ENCODE results near the gene DENND1B. TPM values are rescaled to one million over a fixed set of nuclear protein-coding genes. Genes with fewer than 3 reads are reported as not detected.
"Not testable (repeated sequence)": the region's sequence is repeated elsewhere in the genome, so short reads cannot be mapped to it uniquely, and the experiment has no call there.

Gene DENND1B
- total and polyA plus RNA-seq, 2 donors (not counting 1 experiment from before 2014, with no cell fraction given): 4.3 to 25.4 TPM

- H3K4me2 ChIP-seq (replicated peaks; ENCODE audit: low read depth, low read length, poor library complexity, severe bottlenecking); H3K36me3 ChIP-seq (replicated peaks in 1 of 2; ENCODE audit: control extremely low read depth in 1 of 2, control insufficient read depth in 1 of 2, extremely low read depth in 1 of 2, insufficient read depth in 2 of 2, low read length in 1 of 2); CTCF ChIA-PET; H3K4me1 ChIP-seq (ENCODE audit: control insufficient read depth in 2 of 2, insufficient read depth in 2 of 2, low read length in 2 of 2); H3K4me1 Mint-ChIP-seq; H3K4me3 ChIP-seq (ENCODE audit: control extremely low read depth in 1 of 5, extremely low read depth in 1 of 5, insufficient read depth in 1 of 5, low read depth in 2 of 5, low read length in 4 of 5); H3K4me3 Mint-ChIP-seq; POLR2A ChIA-PET; H4K20me1 ChIP-seq (ENCODE audit: control insufficient read depth, insufficient read depth, low read length, poor library complexity, severe bottlenecking); H3K9me3 ChIP-seq (ENCODE audit: control extremely low read depth in 1 of 3, control insufficient read depth in 2 of 3, insufficient read depth in 1 of 3, low read length in 2 of 3); H3K27me3 Mint-ChIP-seq; DNase-seq; H3K27ac ChIP-seq (ENCODE audit: low read length in 2 of 2); H2AFZ ChIP-seq (ENCODE audit: insufficient read depth, low read depth, low read length, poor library complexity, severe bottlenecking); H3K9ac ChIP-seq (ENCODE audit: low read length); H3K27me3 ChIP-seq (replicated peaks in 1 of 4; ENCODE audit: control extremely low read depth in 1 of 4, control insufficient read depth in 3 of 4, insufficient read depth in 4 of 4, low read length in 3 of 4); intact Hi-C loops (cut with micrococcal nuclease); H3K9me3 Mint-ChIP-seq (ENCODE audit: insufficient read depth); ATAC-seq (ENCODE audit: low read depth); H3K27ac Mint-ChIP-seq: not testable (repeated sequence)
- no CpG with 5 or more reads among the region's 6 CpGs for WGBS (ENCODE audit: insufficient coverage)
- H3K79me2 ChIP-seq (ENCODE audit: control insufficient read depth, insufficient read depth, low read length): peaks cover 57% of the 10 kb centered on the region
Measured at GRCh38 chr1:197752652-197753164, 22.6 kb downstream of the DENND1B start.

GRCh38 chr1:197750366-197750765 is 24.9 kb downstream of the DENND1B start:
- no peak overlapping the region for H2AFZ ChIP-seq (ENCODE audit: insufficient read depth, low read depth, low read length, poor library complexity, severe bottlenecking)
- H4K20me1 ChIP-seq (ENCODE audit: control insufficient read depth, insufficient read depth, low read length, poor library complexity, severe bottlenecking): no peaks in the 10 kb centered on the region
- H3K36me3 ChIP-seq (replicated peaks in 1 of 2; ENCODE audit: control extremely low read depth in 1 of 2, control insufficient read depth in 1 of 2, extremely low read depth in 1 of 2, insufficient read depth in 2 of 2, low read length in 1 of 2): peaks cover 0 to 1% of the 10 kb centered on the region in 2 experiments
- no peaks in the 10 kb centered on the region for H3K9me3 Mint-ChIP-seq (ENCODE audit: insufficient read depth)
- DNase-seq: no peak
- peaks cover 62% of the 10 kb centered on the region for H3K79me2 ChIP-seq (ENCODE audit: control insufficient read depth, insufficient read depth, low read length)
- no peak overlapping the region for H3K4me3 ChIP-seq (ENCODE audit: control extremely low read depth in 1 of 5, extremely low read depth in 1 of 5, insufficient read depth in 1 of 5, low read depth in 2 of 5, low read length in 4 of 5)
- H3K9me3 ChIP-seq (ENCODE audit: control extremely low read depth in 1 of 3, control insufficient read depth in 2 of 3, insufficient read depth in 1 of 3, low read length in 2 of 3): peaks cover 0 to 3% (median 1%) of the 10 kb centered on the region in 3 donors
- ChIA-PET CTCF (no interaction called here), POLR2A (no interaction called here)
- H3K9ac ChIP-seq (ENCODE audit: low read length): no peak overlapping the region
- no peak overlapping the region for H3K4me2 ChIP-seq (replicated peaks; ENCODE audit: low read depth, low read length, poor library complexity, severe bottlenecking)
- no peaks in the 10 kb centered on the region for H3K27me3 ChIP-seq (replicated peaks in 1 of 4; ENCODE audit: control extremely low read depth in 1 of 4, control insufficient read depth in 3 of 4, insufficient read depth in 4 of 4, low read length in 3 of 4)
- intact Hi-C loops (cut with micrococcal nuclease): no loop called here
- H3K27ac Mint-ChIP-seq: no peak overlapping the region
- H3K27me3 Mint-ChIP-seq: no peaks in the 10 kb centered on the region
- H3K4me1 Mint-ChIP-seq: peaks cover 13% of the 10 kb centered on the region
- H3K4me3 Mint-ChIP-seq: no peak overlapping the region
- no peak overlapping the region for H3K27ac ChIP-seq (ENCODE audit: low read length in 2 of 2)
- TF ChIP-seq EZH2 (IDR thresholded peaks at IDR 0.05; ENCODE audit: borderline replicate concordance, insufficient read depth, low read depth, low read length, poor library complexity, severe bottlenecking) (no peak), CTCF (IDR thresholded peaks at IDR 0.05) (no peak)
- ATAC-seq (ENCODE audit: low read depth): no peak
- H3K4me1 ChIP-seq (ENCODE audit: control insufficient read depth in 2 of 2, insufficient read depth in 2 of 2, low read length in 2 of 2): peaks cover 0 to under 1% of the 10 kb centered on the region in 2 donors
